Endothelial cell (in vitro differentiated cells): ENCODE data around the gene ATXN1. TPM values are rescaled to one million over a fixed set of nuclear protein-coding genes. Genes with fewer than 3 reads are reported as not detected.

Source experiments
- DNase-seq: peaks from one replicate; pipeline ENCODE4 v3.0.0; 2021; ENCODE audit warnings: low spot score
- H3K27ac Mint-ChIP-seq: one replicate; pipeline ENCODE4 v1.8.0; 2021; ENCODE audit warnings: mixed read lengths, inconsistent platforms; ENCODE audit not compliant: unreplicated experiment
- H3K27me3 Mint-ChIP-seq: one replicate; pipeline ENCODE4 v1.8.0; 2021; ENCODE audit warnings: mild to moderate bottlenecking, moderate library complexity, mixed read lengths, inconsistent platforms; ENCODE audit not compliant: unreplicated experiment
- H3K36me3 Mint-ChIP-seq: one replicate; pipeline ENCODE4 v1.8.0; 2021; ENCODE audit warnings: mild to moderate bottlenecking, low read depth, mixed read lengths, inconsistent platforms; ENCODE audit not compliant: unreplicated experiment
- H3K4me1 Mint-ChIP-seq: one replicate; pipeline ENCODE4 v1.8.0; 2021; ENCODE audit warnings: mild to moderate bottlenecking, mixed read lengths, inconsistent platforms; ENCODE audit not compliant: unreplicated experiment
- H3K4me3 Mint-ChIP-seq: one replicate; pipeline ENCODE4 v1.8.0; 2021; ENCODE audit warnings: mild to moderate bottlenecking, mixed read lengths, inconsistent platforms; ENCODE audit not compliant: unreplicated experiment
- H3K9me3 Mint-ChIP-seq: one replicate; pipeline ENCODE4 v1.8.0; 2021; ENCODE audit warnings: mixed read lengths, inconsistent platforms; ENCODE audit not compliant: unreplicated experiment
- CTCF ChIP-seq: fragments of 200-600 bp; sonication (generic); IDR thresholded peaks from one replicate; pipeline ENCODE4 v1.5.0; 2021; ENCODE audit warnings: antibody characterized with exemption; ENCODE audit not compliant: unreplicated experiment
- total RNA-seq: library from RNA; stranded (reverse); fragmentation: NEBNext Ultra II Directional; extraction: Animal tissue kit (Norgen Biotek cat#: 25700); gene quantifications from one replicate; pipeline ENCODE4 v1.2.1, GENCODE V29; 2021; ENCODE audit not compliant: unreplicated experiment

ATXN1 gene
- total RNA-seq, 1 donor from 2014 or later, result 18.7 TPM

GRCh38 chr6:16414205-16414604 lies 347.1 kb downstream of the ATXN1 start:
- Mint-ChIP-seq H3K27ac (no peak overlapping the region), H3K4me1 (no peaks in the 10 kb centered on the region), H3K9me3 (no peaks in the 10 kb centered on the region), H3K4me3 (no peak overlapping the region), H3K36me3 (no peaks in the 10 kb centered on the region), H3K27me3 (peaks cover 1% of the 10 kb centered on the region)
- no peak for DNase-seq
- TF ChIP-seq CTCF, result no peak

GRCh38 chr6:16413399-16413798 lies 347.9 kb downstream of the ATXN1 start:
- Mint-ChIP-seq H3K36me3 (no peaks in the 10 kb centered on the region), H3K4me3 (no peak overlapping the region), H3K27ac (no peak overlapping the region), H3K27me3 (peaks cover 1% of the 10 kb centered on the region), H3K4me1 (no peaks in the 10 kb centered on the region), H3K9me3 (no peaks in the 10 kb centered on the region)
- no peak for DNase-seq
- TF ChIP-seq CTCF, result no peak

GRCh38 chr6:16412982-16413381 lies 348.3 kb downstream of the ATXN1 start:
- DNase-seq, result no peak
- no peak overlapping the region for H3K27ac Mint-ChIP-seq
- no peaks in the 10 kb centered on the region for H3K36me3 Mint-ChIP-seq
- no peak for TF ChIP-seq CTCF
- H3K4me3 Mint-ChIP-seq, result no peak overlapping the region
- peaks cover 1% of the 10 kb centered on the region for H3K27me3 Mint-ChIP-seq
- H3K4me1 Mint-ChIP-seq, result no peaks in the 10 kb centered on the region
- no peaks in the 10 kb centered on the region for H3K9me3 Mint-ChIP-seq

- H3K36me3 Mint-ChIP-seq, result no peaks in the 10 kb centered on the region
- peaks cover 1% of the 10 kb centered on the region for H3K27me3 Mint-ChIP-seq
- no peak for DNase-seq
- no peaks in the 10 kb centered on the region for H3K9me3 Mint-ChIP-seq
- H3K4me3 Mint-ChIP-seq, result no peak overlapping the region
- no peak for TF ChIP-seq CTCF
- no peaks in the 10 kb centered on the region for H3K4me1 Mint-ChIP-seq
- H3K27ac Mint-ChIP-seq, result no peak overlapping the region
Observed at GRCh38 chr6:16412171-16412570, 349.1 kb downstream of the ATXN1 start.

GRCh38 chr6:16409531-16410441 lies 351.5 kb downstream of the ATXN1 start:
- Mint-ChIP-seq H3K9me3 (no peaks in the 10 kb centered on the region), H3K4me3 (no peak overlapping the region), H3K27ac (no peak overlapping the region), H3K36me3 (no peaks in the 10 kb centered on the region), H3K27me3 (peaks cover 1% of the 10 kb centered on the region), H3K4me1 (peaks cover 7% of the 10 kb centered on the region)
- TF ChIP-seq CTCF, result peak; percentile 77
- DNase-seq, result peak; percentile 55
